Lower lobe of right lung (tissue), 2 donors: ENCODE measurements around the gene METTL26. TPM values are rescaled to one million over a fixed set of nuclear protein-coding genes. Genes with fewer than 3 reads are reported as not detected.

Experiments used
- ATAC-seq, 2 donors: fragments of 200-7000 bp; cut with Tn5 transposase; one replicate each; pipeline ENCODE4 v1.9.1; 2020 to 2022; ENCODE audit warnings: mild to moderate bottlenecking in 2 of 2, moderate library complexity in 2 of 2
- DNase-seq: peaks from one replicate; pipeline ENCODE4 v3.0.0-alpha.2; 2020
- H3K27ac ChIP-seq: fragments of 200-600 bp; one replicate; pipeline ENCODE4 v1.8.0; 2022
- H3K27me3 ChIP-seq: fragments of 200-600 bp; one replicate; pipeline ENCODE4 v1.8.0; 2022; ENCODE audit warnings: low read depth
- H3K36me3 ChIP-seq: fragments of 200-600 bp; one replicate; pipeline ENCODE4 v1.8.0; 2022; ENCODE audit warnings: mild to moderate bottlenecking
- H3K4me1 ChIP-seq: fragments of 200-600 bp; one replicate; pipeline ENCODE4 v1.8.0; 2022
- H3K4me3 ChIP-seq: fragments of 200-600 bp; one replicate; pipeline ENCODE4 v1.8.0; 2022; ENCODE audit warnings: mild to moderate bottlenecking
- H3K9me3 ChIP-seq: fragments of 200-600 bp; one replicate; pipeline ENCODE4 v1.8.0; 2022
- intact Hi-C: fragments of 100-400 bp; cut with DNase I; formaldehyde crosslinking; loops from one replicate; pipeline ENCODE4 v1.11.0; 2022
- total RNA-seq: library from RNA; stranded (reverse); fragmentation: NEBNext Ultra II Directional; extraction: Animal tissue kit (Norgen Biotek cat#: 25700); gene quantifications from one replicate; pipeline ENCODE4 v1.2.1, GENCODE V29; 2021
- TF ChIP-seq, protein P1 (sequence below): fragments of 200-600 bp; IDR thresholded peaks from one replicate; pipeline ENCODE4 v1.8.0; 2022; ENCODE audit warnings: antibody characterized with exemption, mild to moderate bottlenecking
- donor health status: DM: no; HTN: yes; CAD: no; lungs with severe emphysema.

The METTL26 gene
- total RNA-seq, 1 donor from 2014 or later, result 63.1 TPM

DNA sequence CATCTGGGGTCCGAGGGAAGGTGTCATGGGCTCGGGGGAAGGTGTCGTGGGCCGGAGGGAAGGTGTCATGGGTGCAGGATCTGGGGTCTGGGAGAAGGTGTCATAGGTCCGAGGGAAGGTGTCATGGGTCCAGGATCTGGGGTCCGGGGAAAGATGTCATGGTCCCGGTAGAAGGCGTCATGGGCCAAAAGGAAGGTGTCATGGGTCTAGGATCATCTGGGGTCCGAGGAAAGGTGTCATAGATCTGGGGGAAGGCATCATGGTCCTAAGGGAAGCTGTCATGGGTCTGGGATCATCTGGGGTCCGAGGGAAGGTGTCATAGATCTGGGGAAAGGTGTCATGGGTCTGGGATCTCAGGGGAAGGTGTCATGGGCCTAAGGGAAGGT is 45.3 kb downstream of the METTL26 start:
- peaks cover 71% of the 10 kb centered on the region for H3K4me1 ChIP-seq
- H3K4me3 ChIP-seq, result peak overlapping the region; percentile 92
- H3K27me3 ChIP-seq, result no peaks in the 10 kb centered on the region
- TF ChIP-seq, protein P1, sequence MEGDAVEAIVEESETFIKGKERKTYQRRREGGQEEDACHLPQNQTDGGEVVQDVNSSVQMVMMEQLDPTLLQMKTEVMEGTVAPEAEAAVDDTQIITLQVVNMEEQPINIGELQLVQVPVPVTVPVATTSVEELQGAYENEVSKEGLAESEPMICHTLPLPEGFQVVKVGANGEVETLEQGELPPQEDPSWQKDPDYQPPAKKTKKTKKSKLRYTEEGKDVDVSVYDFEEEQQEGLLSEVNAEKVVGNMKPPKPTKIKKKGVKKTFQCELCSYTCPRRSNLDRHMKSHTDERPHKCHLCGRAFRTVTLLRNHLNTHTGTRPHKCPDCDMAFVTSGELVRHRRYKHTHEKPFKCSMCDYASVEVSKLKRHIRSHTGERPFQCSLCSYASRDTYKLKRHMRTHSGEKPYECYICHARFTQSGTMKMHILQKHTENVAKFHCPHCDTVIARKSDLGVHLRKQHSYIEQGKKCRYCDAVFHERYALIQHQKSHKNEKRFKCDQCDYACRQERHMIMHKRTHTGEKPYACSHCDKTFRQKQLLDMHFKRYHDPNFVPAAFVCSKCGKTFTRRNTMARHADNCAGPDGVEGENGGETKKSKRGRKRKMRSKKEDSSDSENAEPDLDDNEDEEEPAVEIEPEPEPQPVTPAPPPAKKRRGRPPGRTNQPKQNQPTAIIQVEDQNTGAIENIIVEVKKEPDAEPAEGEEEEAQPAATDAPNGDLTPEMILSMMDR, result no peak
- no peaks in the 10 kb centered on the region for H3K36me3 ChIP-seq
- ATAC-seq (no peak), DNase-seq (no peak)
- peak overlapping the region; percentile 91 for H3K27ac ChIP-seq
- intact Hi-C loops, result no loop called here
- no peaks in the 10 kb centered on the region for H3K9me3 ChIP-seq

DNA sequence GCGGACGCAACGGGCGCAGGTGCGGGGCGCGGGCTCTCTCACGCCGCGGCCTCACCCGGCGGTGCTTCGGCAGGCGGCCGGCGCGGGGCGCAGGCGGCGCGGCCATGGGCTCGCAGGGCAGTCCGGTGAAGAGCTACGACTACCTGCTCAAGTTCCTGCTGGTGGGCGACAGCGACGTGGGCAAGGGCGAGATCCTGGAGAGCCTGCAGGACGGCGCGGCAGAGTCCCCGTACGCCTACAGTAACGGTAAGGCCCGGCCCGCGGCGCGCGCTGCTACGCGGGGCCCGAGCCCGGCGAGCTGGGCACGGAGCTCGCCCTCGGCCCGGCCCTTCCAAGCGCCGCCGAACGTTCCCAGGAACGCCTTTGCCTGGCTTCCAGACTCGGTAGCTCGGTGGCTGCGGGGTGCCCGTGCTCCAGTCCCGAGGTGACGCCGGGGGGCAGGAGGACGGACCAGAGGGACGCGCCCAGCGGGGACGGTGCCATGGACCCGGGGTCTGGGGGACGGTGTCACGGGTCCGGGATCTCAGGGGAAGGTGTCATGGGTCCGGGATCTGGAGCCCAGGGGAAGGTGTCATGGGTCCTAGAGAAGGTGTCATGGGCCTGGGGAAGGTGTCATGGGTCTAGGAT is 45.8 kb downstream of the METTL26 start:
- TF ChIP-seq, protein P1, result no peak
- Histone ChIP-seq H3K36me3 (no peaks in the 10 kb centered on the region), H3K27me3 (no peaks in the 10 kb centered on the region), H3K4me1 (peaks cover 71% of the 10 kb centered on the region), H3K27ac (peak overlapping the region; percentile 91), H3K9me3 (no peaks in the 10 kb centered on the region), H3K4me3 (peak overlapping the region; percentile 92)
- ATAC-seq (no peak), DNase-seq (peak; percentile 75)
- intact Hi-C loops, result no loop called here

DNA sequence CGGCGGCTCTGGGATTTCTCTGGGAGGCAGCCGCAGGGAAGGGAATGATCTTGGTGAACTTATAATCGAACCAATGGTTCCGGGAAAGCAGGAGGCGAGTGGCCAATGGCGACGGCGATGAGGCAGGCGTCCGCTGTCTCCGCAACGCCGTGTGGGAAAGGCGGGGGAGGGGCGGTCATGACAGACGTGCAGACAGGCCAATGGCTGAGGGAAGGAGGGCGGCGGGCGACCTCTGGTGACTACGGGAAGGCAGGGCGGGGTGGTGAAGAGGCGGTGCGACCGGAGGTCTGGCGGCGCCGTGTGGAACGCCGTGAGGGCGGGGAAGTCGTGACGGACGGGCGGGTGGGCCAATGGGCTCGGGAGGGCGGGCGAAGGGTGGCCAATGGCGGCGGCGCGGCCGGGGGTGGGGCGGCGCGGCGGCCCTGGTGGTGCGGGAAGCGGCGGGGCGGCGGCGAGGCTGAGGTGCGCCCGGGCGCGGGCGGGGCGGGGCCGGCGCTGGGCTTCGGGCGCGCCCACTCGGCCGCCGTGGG is 46.4 kb downstream of the METTL26 start, which contains the start of gene RAB40C:
TSS of gene RAB40C (plus strand) at position 409 of the 530 bp plus-strand sequence. CDS start 226 bp downstream, outside the sequence.
- no peaks in the 10 kb centered on the region for H3K9me3 ChIP-seq
- peak within 1 kb of the TSS; percentile 92 for H3K4me3 ChIP-seq
- DNase-seq, result peak; percentile 100
- TF ChIP-seq, protein P1, result peak; percentile 26
- H3K4me1 ChIP-seq, result peaks cover 66% of the 10 kb centered on the region
- H3K27ac ChIP-seq, result peak within 1 kb of the TSS; percentile 98
- H3K36me3 ChIP-seq, result no peaks in the 10 kb centered on the region
- peak; percentile 91 to 94 for ATAC-seq
- H3K27me3 ChIP-seq, result no peaks in the 10 kb centered on the region
- intact Hi-C loops, result no loop called here

DNA sequence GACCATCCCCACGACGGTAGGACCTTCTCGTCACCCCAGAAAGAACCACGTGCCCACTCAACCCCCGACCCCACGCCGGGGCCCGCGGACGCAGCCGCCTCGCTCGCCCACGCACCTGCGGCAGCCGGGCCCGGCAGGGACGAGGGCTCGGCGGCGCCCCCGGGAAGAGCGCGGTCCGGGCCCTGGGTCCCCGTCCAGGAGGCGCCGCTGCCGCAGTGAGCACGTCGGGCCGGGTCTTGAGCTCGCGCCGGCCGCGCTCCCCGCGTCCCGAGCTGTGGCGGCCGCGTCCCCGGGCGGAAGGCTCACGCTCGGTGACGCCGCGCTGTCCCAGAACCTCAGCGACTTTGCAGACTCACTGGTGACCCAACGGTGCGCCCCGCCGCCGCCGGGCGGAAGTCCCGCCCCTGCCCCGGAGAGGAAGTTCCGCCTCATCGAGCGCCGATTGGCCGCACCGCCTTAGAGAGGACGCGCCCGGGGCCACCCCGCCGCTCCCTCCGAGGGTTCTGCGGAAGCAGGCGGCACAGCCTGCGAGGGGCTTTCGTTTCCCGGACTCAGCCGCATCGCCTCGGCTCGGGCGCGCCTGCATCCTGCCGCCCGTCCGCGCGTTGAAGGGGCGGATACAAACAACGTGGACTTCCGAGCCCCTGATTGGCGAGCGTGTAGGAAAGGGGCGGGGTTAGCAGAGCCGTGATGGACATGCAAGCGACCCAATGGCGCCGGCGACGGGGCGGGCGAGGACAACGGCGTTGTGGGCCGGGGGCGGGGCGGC is 47.0 kb downstream of the METTL26 start:
- Histone ChIP-seq H3K4me3 (peak overlapping the region; percentile 81), H3K9me3 (no peaks in the 10 kb centered on the region), H3K36me3 (no peaks in the 10 kb centered on the region), H3K27ac (peak overlapping the region; percentile 98), H3K27me3 (no peaks in the 10 kb centered on the region), H3K4me1 (peaks cover 59% of the 10 kb centered on the region)
- peak; percentile 89 to 90 for ATAC-seq
- TF ChIP-seq, protein P1, result no peak
- intact Hi-C loops, result no loop called here
- peak; percentile 97 for DNase-seq

DNA sequence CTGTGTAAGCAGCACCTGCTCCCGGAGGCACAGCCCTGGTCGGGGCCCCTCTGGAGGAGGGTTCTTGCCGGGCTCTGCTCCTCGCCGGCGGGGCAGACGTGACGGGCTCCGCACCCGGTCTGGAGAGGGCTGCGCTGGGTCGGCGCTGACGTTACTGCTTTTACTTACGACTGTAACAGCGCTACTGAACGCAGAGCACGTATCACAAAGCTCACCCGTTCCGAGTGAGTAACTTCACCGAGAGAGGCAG is 47.5 kb downstream of the METTL26 start:
- Histone ChIP-seq H3K27ac (peak overlapping the region; percentile 98), H3K4me1 (peaks cover 54% of the 10 kb centered on the region), H3K9me3 (no peaks in the 10 kb centered on the region), H3K36me3 (no peaks in the 10 kb centered on the region), H3K4me3 (peak overlapping the region; percentile 81), H3K27me3 (no peaks in the 10 kb centered on the region)
- peak in 1 of 2 donors; percentile 0 for ATAC-seq
- intact Hi-C loops, result no loop called here
- TF ChIP-seq, protein P1, result no peak
- peak; percentile 79 for DNase-seq
